ENCODE measurements around the gene SPEM1. TPM values are rescaled to one million over a fixed set of nuclear protein-coding genes. Genes with fewer than 3 reads are reported as not detected.

SPEM1 gene
- total RNA-seq, 1 donor from 2014 or later: not detected

GRCh38 chr17:7441266-7441665, 21.1 kb downstream of the SPEM1 start:
- H3K27me3 ChIP-seq (ENCODE audit: control insufficient read depth, insufficient read depth, low read length): peaks cover 2% of the 10 kb centered on the region
- DNase-seq (ENCODE audit: low read depth): no peak
- no peak overlapping the region for H3K4me3 ChIP-seq (ENCODE audit: low read depth, low read length)
- TF ChIP-seq CTCF (IDR thresholded peaks at IDR 0.05; ENCODE audit: insufficient read depth, low read length, poor library complexity, severe bottlenecking): no peak
- no peaks in the 10 kb centered on the region for H3K36me3 ChIP-seq (ENCODE audit: control insufficient read depth, insufficient read depth, low read length)

- no peak for DNase-seq (ENCODE audit: low read depth)
- H3K4me3 ChIP-seq (ENCODE audit: low read depth, low read length): no peak overlapping the region
- no peak for TF ChIP-seq CTCF (IDR thresholded peaks at IDR 0.05; ENCODE audit: insufficient read depth, low read length, poor library complexity, severe bottlenecking)
- peaks cover 2% of the 10 kb centered on the region for H3K27me3 ChIP-seq (ENCODE audit: control insufficient read depth, insufficient read depth, low read length)
- no peaks in the 10 kb centered on the region for H3K36me3 ChIP-seq (ENCODE audit: control insufficient read depth, insufficient read depth, low read length)
Measured at GRCh38 chr17:7442142-7442541, 22.0 kb downstream of the SPEM1 start.

- DNase-seq (ENCODE audit: low read depth): no peak
- Histone ChIP-seq H3K4me3 (ENCODE audit: low read depth, low read length) (no peak overlapping the region), H3K36me3 (ENCODE audit: control insufficient read depth, insufficient read depth, low read length) (no peaks in the 10 kb centered on the region), H3K27me3 (ENCODE audit: control insufficient read depth, insufficient read depth, low read length) (no peaks in the 10 kb centered on the region)
- no peak for TF ChIP-seq CTCF (IDR thresholded peaks at IDR 0.05; ENCODE audit: insufficient read depth, low read length, poor library complexity, severe bottlenecking)
Measured at GRCh38 chr17:7443499-7444485, 23.7 kb downstream of the SPEM1 start.

GRCh38 chr17:7444682-7445618, 24.8 kb downstream of the SPEM1 start, which contains the start of gene CHRNB1:
Gene CHRNB1 (plus strand): TSS chr17:7445061. CDS start chr17:7445128, 67 bp downstream.
- no peak for DNase-seq (ENCODE audit: low read depth)
- peak within 1 kb of the TSS; percentile 48 for H3K4me3 ChIP-seq (ENCODE audit: low read depth, low read length)
- no peaks in the 10 kb centered on the region for H3K27me3 ChIP-seq (ENCODE audit: control insufficient read depth, insufficient read depth, low read length)
- H3K36me3 ChIP-seq (ENCODE audit: control insufficient read depth, insufficient read depth, low read length): no peaks in the 10 kb centered on the region
- TF ChIP-seq CTCF (IDR thresholded peaks at IDR 0.05; ENCODE audit: insufficient read depth, low read length, poor library complexity, severe bottlenecking): no peak

- DNase-seq (ENCODE audit: low read depth): no peak
- H3K27me3 ChIP-seq (ENCODE audit: control insufficient read depth, insufficient read depth, low read length): no peaks in the 10 kb centered on the region
Measured at GRCh38 chr17:7445619-7445968, 25.5 kb downstream of the SPEM1 start.

More at GRCh38 chr17:7445619-7445968, 25.5 kb downstream of the SPEM1 start:
- H3K36me3 ChIP-seq (ENCODE audit: control insufficient read depth, insufficient read depth, low read length): no peaks in the 10 kb centered on the region
- H3K4me3 ChIP-seq (ENCODE audit: low read depth, low read length): peak overlapping the region; percentile 48
- no peak for TF ChIP-seq CTCF (IDR thresholded peaks at IDR 0.05; ENCODE audit: insufficient read depth, low read length, poor library complexity, severe bottlenecking)

Measured in kidney epithelial cell (primary cell).